ENCODE results near the gene GNG14. TPM values are rescaled to one million over a fixed set of nuclear protein-coding genes. Genes with fewer than 3 reads are reported as not detected.
A peak's percentile ranks its signal among the peaks of the same experiment; 100 is the strongest.
"Not testable (repeated sequence)": the region's sequence is repeated elsewhere in the genome, so short reads cannot be mapped to it uniquely, and the experiment has no call there.

GNG14 gene
- total RNA-seq, 3 donors from 2014 or later (not counting 1 experiment from before 2014, with no cell fraction given) = not detected

DNA sequence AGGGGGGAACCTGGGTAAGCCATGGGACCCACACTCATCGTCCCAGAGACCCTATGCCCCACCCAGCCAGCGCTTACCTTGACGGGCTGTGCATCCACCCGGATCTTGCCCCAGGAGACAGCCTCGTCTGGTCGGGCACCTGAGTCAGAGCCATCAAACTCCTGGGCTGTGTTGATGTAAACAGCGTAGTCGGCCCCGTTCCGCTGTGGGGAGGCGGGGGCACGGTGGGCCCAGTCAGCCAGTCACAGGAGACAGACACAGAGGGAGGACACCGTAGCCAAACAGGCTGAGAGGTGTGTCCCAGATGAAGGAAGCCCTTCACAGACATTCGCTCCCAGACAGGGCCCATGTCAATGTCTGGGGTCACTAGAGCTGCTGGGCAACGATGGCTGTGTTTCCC, 11.9 kb upstream of the GNG14 start:
- no peaks in the 10 kb centered on the region for H3K36me3 Mint-ChIP-seq
- Histone ChIP-seq H3K36me3 (ENCODE audit: control insufficient read depth, insufficient read depth, low read length) (peaks cover 52% of the 10 kb centered on the region), H3K27ac (ENCODE audit: low read length) (no peak overlapping the region), H3K9me3 (ENCODE audit: control insufficient read depth, insufficient read depth, low read length) (no peaks in the 10 kb centered on the region), H3K4me1 (ENCODE audit: control insufficient read depth, insufficient read depth, low read length) (peaks cover 12% of the 10 kb centered on the region), H3K27me3 (ENCODE audit: control insufficient read depth, insufficient read depth, low read length) (no peaks in the 10 kb centered on the region), H3K4me3 (ENCODE audit: low read length) (no peak overlapping the region)
- peak overlapping the region; percentile 60 to 70 for H3K27ac Mint-ChIP-seq
- no peaks in the 10 kb centered on the region for H3K9me3 Mint-ChIP-seq
- 93% methylated on average over 15 of the region's 15 CpGs for WGBS (ENCODE audit: insufficient coverage)
- no peaks in the 10 kb centered on the region for H3K27me3 Mint-ChIP-seq (ENCODE audit: low read depth in 2 of 2)
- TF ChIP-seq, protein P1, sequence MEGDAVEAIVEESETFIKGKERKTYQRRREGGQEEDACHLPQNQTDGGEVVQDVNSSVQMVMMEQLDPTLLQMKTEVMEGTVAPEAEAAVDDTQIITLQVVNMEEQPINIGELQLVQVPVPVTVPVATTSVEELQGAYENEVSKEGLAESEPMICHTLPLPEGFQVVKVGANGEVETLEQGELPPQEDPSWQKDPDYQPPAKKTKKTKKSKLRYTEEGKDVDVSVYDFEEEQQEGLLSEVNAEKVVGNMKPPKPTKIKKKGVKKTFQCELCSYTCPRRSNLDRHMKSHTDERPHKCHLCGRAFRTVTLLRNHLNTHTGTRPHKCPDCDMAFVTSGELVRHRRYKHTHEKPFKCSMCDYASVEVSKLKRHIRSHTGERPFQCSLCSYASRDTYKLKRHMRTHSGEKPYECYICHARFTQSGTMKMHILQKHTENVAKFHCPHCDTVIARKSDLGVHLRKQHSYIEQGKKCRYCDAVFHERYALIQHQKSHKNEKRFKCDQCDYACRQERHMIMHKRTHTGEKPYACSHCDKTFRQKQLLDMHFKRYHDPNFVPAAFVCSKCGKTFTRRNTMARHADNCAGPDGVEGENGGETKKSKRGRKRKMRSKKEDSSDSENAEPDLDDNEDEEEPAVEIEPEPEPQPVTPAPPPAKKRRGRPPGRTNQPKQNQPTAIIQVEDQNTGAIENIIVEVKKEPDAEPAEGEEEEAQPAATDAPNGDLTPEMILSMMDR (IDR thresholded peaks at IDR 0.05) = no peak
- no peak overlapping the region for H3K4me3 Mint-ChIP-seq
- intact Hi-C loops (cut with micrococcal nuclease) = loop anchor here (10.0 kb wide), 1 partner anchor 119 kb away; the partner anchor contains the start of gene JUNB
- DNase-seq (no peak), ATAC-seq (no peak)
- peaks cover 25 to 39% of the 10 kb centered on the region in 2 donors for H3K4me1 Mint-ChIP-seq

DNA sequence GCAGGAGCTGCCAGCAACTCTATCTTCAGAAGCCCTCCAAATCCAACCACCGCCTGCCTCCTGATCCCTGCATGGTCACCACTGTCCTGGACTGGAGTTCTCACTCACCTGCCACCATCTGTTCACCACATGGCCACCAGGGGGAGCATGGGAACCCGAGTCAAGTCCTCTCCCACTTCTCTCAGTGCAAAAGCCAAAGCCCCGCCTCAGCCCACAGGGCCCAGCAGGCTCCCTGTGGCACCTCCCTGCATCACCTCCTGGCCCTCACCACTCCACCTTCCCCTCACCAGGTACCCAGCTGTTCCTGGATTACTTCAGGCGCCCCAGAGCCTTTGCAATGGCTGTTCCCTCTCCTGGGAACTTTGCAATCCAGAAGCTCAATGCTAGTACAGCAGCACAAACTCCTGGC, 11.4 kb upstream of the GNG14 start:
- Mint-ChIP-seq H3K27ac (peak overlapping the region; percentile 60 to 70), H3K27me3 (ENCODE audit: low read depth in 2 of 2) (no peaks in the 10 kb centered on the region), H3K4me3 (no peak overlapping the region), H3K9me3 (no peaks in the 10 kb centered on the region), H3K36me3 (no peaks in the 10 kb centered on the region), H3K4me1 (peaks cover 29 to 44% of the 10 kb centered on the region in 2 donors)
- intact Hi-C loops (cut with micrococcal nuclease) = loop anchor here (10.0 kb wide), 1 partner anchor 118 kb away; the partner anchor contains the start of gene JUNB
- Histone ChIP-seq H3K36me3 (ENCODE audit: control insufficient read depth, insufficient read depth, low read length) (peaks cover 52% of the 10 kb centered on the region), H3K27ac (ENCODE audit: low read length) (no peak overlapping the region), H3K4me3 (ENCODE audit: low read length) (no peak overlapping the region), H3K9me3 (ENCODE audit: control insufficient read depth, insufficient read depth, low read length) (no peaks in the 10 kb centered on the region), H3K27me3 (ENCODE audit: control insufficient read depth, insufficient read depth, low read length) (no peaks in the 10 kb centered on the region), H3K4me1 (ENCODE audit: control insufficient read depth, insufficient read depth, low read length) (peaks cover 17% of the 10 kb centered on the region)
- DNase-seq = peak; percentile 78 to 89
- ATAC-seq = peak; percentile 50 to 64 (median 54)
- TF ChIP-seq, protein P1 (IDR thresholded peaks at IDR 0.05) = peak; percentile 81
- WGBS (ENCODE audit: insufficient coverage) = 33% methylated on average over 4 of the region's 4 CpGs

DNA sequence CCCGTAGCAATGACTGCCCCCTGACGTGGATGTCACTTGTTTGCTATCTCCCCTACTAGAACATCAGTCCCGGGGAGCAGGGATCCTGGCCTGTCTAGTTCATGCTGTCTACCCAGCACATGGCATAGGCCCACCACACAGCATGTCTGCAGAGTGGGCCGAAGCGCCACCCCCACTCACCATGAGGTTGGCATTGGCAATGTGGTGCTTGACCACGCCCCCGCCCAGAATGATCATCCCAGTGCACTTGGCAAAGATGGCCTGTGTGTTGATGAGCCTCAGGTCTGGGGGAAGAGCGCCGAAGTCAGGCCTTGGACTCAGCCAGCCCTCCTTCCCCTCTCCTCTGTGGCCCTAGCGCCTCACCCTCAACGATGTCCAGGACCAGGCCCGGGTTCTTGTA, 10.9 kb upstream of the GNG14 start:
- H3K9me3 ChIP-seq (ENCODE audit: control insufficient read depth, insufficient read depth, low read length) = no peaks in the 10 kb centered on the region
- no peak overlapping the region for H3K27ac ChIP-seq (ENCODE audit: low read length)
- DNase-seq = no peak
- Mint-ChIP-seq H3K9me3 (no peaks in the 10 kb centered on the region), H3K27me3 (ENCODE audit: low read depth in 2 of 2) (no peaks in the 10 kb centered on the region), H3K4me3 (no peak overlapping the region), H3K27ac (peak overlapping the region; percentile 60 to 70), H3K4me1 (peaks cover 30 to 43% of the 10 kb centered on the region in 2 donors), H3K36me3 (no peaks in the 10 kb centered on the region)
- H3K36me3 ChIP-seq (ENCODE audit: control insufficient read depth, insufficient read depth, low read length) = peaks cover 52% of the 10 kb centered on the region
- H3K27me3 ChIP-seq (ENCODE audit: control insufficient read depth, insufficient read depth, low read length) = no peaks in the 10 kb centered on the region
- 95% methylated on average over 10 of the region's 12 CpGs for WGBS (ENCODE audit: insufficient coverage)
- TF ChIP-seq, protein P1 (IDR thresholded peaks at IDR 0.05) = no peak
- no peak overlapping the region for H3K4me3 ChIP-seq (ENCODE audit: low read length)
- intact Hi-C loops (cut with micrococcal nuclease) = loop anchor here (10.0 kb wide), 1 partner anchor 118 kb away; the partner anchor contains the start of gene JUNB
- peaks cover 18% of the 10 kb centered on the region for H3K4me1 ChIP-seq (ENCODE audit: control insufficient read depth, insufficient read depth, low read length)
- no peak for ATAC-seq

DNA sequence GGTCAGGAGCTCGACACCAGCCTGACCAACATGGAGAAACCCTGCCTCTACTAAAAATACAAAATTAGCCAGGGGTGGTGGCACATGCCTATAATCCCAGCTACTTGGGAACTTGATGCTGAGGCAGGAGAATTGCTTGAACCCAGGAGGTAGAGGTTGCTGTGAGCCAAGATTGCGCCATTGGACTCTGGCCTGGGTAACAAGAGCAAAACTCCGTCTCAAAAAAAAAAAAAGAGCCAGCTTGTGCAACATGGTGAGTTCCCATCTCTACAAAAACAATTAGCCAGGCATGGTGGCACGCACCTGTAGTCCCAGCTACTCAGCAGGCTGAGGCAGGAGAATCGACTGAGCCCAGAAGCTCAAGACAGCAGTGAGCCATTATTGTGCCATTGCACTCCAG, 9.8 kb upstream of the GNG14 start:
- not testable (repeated sequence) for H3K27me3 ChIP-seq (ENCODE audit: control insufficient read depth, insufficient read depth, low read length); DNase-seq; H3K9me3 ChIP-seq (ENCODE audit: control insufficient read depth, insufficient read depth, low read length); H3K4me3 ChIP-seq (ENCODE audit: low read length); ATAC-seq; H3K4me3 Mint-ChIP-seq; H3K36me3 Mint-ChIP-seq; H3K27ac Mint-ChIP-seq; H3K27ac ChIP-seq (ENCODE audit: low read length); H3K27me3 Mint-ChIP-seq (ENCODE audit: low read depth in 2 of 2); H3K9me3 Mint-ChIP-seq
- Histone ChIP-seq H3K4me1 (ENCODE audit: control insufficient read depth, insufficient read depth, low read length) (peaks cover 23% of the 10 kb centered on the region), H3K36me3 (ENCODE audit: control insufficient read depth, insufficient read depth, low read length) (peaks cover 48% of the 10 kb centered on the region)
- intact Hi-C loops (cut with micrococcal nuclease) = loop anchor here (10.0 kb wide), 1 partner anchor 117 kb away; the partner anchor contains the start of gene JUNB
- peaks cover 26 to 39% of the 10 kb centered on the region in 2 donors for H3K4me1 Mint-ChIP-seq
- WGBS (ENCODE audit: insufficient coverage) = 97% methylated on average over 5 of the region's 5 CpGs

Measured in natural killer cell (primary cell).